Lower leg skin (tissue), 3 donors: ENCODE measurements around the gene TNFAIP8.

Experiments
- POLR2A ChIP-seq, 2 donors: fragments of 450-650 bp; IDR thresholded peaks; one replicate each; pipeline ENCODE4 v1.6.1; 2016 to 2017; ENCODE audit warnings: antibody characterized with exemption in 2 of 2, mild to moderate bottlenecking in 1 of 2, moderate library complexity in 1 of 2
- TF ChIP-seq, protein P1 (sequence below), 3 donors: fragments of 450-650 bp; IDR thresholded peaks; one replicate each; pipeline ENCODE4 v1.5.1; 2016; ENCODE audit warnings: antibody characterized with exemption in 3 of 3, mild to moderate bottlenecking in 3 of 3, moderate library complexity in 2 of 3

DNA sequence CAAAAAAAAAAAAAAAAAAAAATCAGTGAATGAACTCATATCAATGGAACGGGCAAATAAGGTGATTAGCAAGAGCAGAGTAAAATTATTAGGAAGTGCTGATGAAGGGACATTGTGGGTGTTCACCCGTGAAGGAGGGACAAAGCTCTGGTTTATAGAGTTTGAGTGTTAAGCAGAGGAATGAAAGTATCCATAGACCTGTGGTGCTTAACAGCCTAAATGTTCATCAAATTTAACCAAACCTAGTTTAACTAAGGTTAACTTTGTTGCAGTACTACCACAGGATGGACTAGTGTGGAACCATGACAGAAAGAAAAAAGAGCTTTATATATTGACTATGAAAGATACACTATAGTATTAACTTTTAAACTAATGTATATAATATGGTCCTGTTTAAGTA, 44.1 kb upstream of the TNFAIP8 start:
- TF ChIP-seq, protein P1, sequence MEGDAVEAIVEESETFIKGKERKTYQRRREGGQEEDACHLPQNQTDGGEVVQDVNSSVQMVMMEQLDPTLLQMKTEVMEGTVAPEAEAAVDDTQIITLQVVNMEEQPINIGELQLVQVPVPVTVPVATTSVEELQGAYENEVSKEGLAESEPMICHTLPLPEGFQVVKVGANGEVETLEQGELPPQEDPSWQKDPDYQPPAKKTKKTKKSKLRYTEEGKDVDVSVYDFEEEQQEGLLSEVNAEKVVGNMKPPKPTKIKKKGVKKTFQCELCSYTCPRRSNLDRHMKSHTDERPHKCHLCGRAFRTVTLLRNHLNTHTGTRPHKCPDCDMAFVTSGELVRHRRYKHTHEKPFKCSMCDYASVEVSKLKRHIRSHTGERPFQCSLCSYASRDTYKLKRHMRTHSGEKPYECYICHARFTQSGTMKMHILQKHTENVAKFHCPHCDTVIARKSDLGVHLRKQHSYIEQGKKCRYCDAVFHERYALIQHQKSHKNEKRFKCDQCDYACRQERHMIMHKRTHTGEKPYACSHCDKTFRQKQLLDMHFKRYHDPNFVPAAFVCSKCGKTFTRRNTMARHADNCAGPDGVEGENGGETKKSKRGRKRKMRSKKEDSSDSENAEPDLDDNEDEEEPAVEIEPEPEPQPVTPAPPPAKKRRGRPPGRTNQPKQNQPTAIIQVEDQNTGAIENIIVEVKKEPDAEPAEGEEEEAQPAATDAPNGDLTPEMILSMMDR (IDR thresholded peaks at IDR 0.05): no peak
- TF ChIP-seq POLR2A (IDR thresholded peaks at IDR 0.05): no peak
